Astrocyte (in vitro differentiated cells and primary cell): ENCODE measurements around the gene GLRB. TPM values are rescaled to one million over a fixed set of nuclear protein-coding genes. Genes with fewer than 3 reads are reported as not detected.

ENCODE experiments used
- DNase-seq: peaks from one replicate; pipeline ENCODE4 v3.0.0-alpha.2; 2010; ENCODE audit warnings: low read depth
- FAIRE-seq: peaks from 2 replicates; lab custom pipeline; 2011; peaks lifted over from hg19 to GRCh38; lab: Jason Lieb, UNC
- H2AFZ ChIP-seq: 2 replicates; pipeline ENCODE4 v1.6.0; 2012; ENCODE audit warnings: low read depth, low read length, inconsistent platforms
- H3K27ac ChIP-seq: 2 replicates; pipeline ENCODE4 v1.5.1; 2011; ENCODE audit warnings: low read depth, low read length, inconsistent platforms
- H3K27me3 ChIP-seq: 2 replicates; pipeline ENCODE4 v1.6.0; 2011; ENCODE audit warnings: low read length, inconsistent platforms; ENCODE audit not compliant: insufficient read depth
- H3K36me3 ChIP-seq: 2 replicates; pipeline ENCODE4 v1.5.1; 2011; ENCODE audit warnings: low read length, inconsistent platforms; ENCODE audit not compliant: insufficient read depth
- H3K4me1 ChIP-seq: 2 replicates; pipeline ENCODE4 v1.5.1; 2011; ENCODE audit warnings: low read length, inconsistent platforms; ENCODE audit not compliant: insufficient read depth
- H3K4me2 ChIP-seq: 2 replicates; pipeline ENCODE4 v1.6.0; 2012; ENCODE audit warnings: low read length, inconsistent platforms
- H3K4me3 ChIP-seq: 2 replicates; pipeline ENCODE4 v1.5.1; 2011; ENCODE audit warnings: low read depth, mild to moderate bottlenecking, low read length, inconsistent platforms; ENCODE audit not compliant: insufficient read depth
- H3K79me2 ChIP-seq: 2 replicates; pipeline ENCODE4 v1.6.0; 2012; ENCODE audit warnings: mild to moderate bottlenecking, low read length, inconsistent platforms; ENCODE audit not compliant: insufficient read depth
- H3K9ac ChIP-seq: 2 replicates; pipeline ENCODE4 v1.6.0; 2012; ENCODE audit warnings: mild to moderate bottlenecking, low read length, inconsistent platforms
- H3K9me3 ChIP-seq: 2 replicates; pipeline ENCODE4 v1.5.1; 2012; ENCODE audit warnings: low read depth, mild to moderate bottlenecking, low read length, inconsistent platforms; ENCODE audit not compliant: insufficient read depth
- H4K20me1 ChIP-seq: 2 replicates; pipeline ENCODE4 v1.6.0; 2012; ENCODE audit warnings: low read length, inconsistent platforms; ENCODE audit not compliant: insufficient read depth
- H3K27ac Mint-ChIP-seq: one replicate; pipeline ENCODE4 v1.8.0; 2021; ENCODE audit warnings: mild to moderate bottlenecking, mixed read lengths; ENCODE audit not compliant: unreplicated experiment
- H3K27me3 Mint-ChIP-seq: one replicate; pipeline ENCODE4 v1.8.0; 2021; ENCODE audit warnings: low read depth, mixed read lengths; ENCODE audit not compliant: unreplicated experiment
- H3K36me3 Mint-ChIP-seq: one replicate; pipeline ENCODE4 v1.8.0; 2021; ENCODE audit warnings: low read depth, mixed read lengths; ENCODE audit not compliant: unreplicated experiment
- H3K4me1 Mint-ChIP-seq: one replicate; pipeline ENCODE4 v1.8.0; 2021; ENCODE audit warnings: low read depth, mixed read lengths; ENCODE audit not compliant: unreplicated experiment
- H3K4me3 Mint-ChIP-seq: one replicate; pipeline ENCODE4 v1.8.0; 2021; ENCODE audit warnings: mild to moderate bottlenecking, moderate library complexity, mixed read lengths; ENCODE audit not compliant: unreplicated experiment
- H3K9me3 Mint-ChIP-seq: one replicate; pipeline ENCODE4 v1.8.0; 2021; ENCODE audit warnings: mild to moderate bottlenecking, mixed read lengths; ENCODE audit not compliant: unreplicated experiment
- CTCF ChIP-seq: IDR thresholded peaks from 2 replicates; pipeline ENCODE4 v1.5.1; 2011; ENCODE audit warnings: low read depth, mild to moderate bottlenecking, inconsistent platforms, low read length, moderate library complexity; ENCODE audit not compliant: insufficient read depth
- EZH2 ChIP-seq: IDR thresholded peaks from 2 replicates; pipeline ENCODE4 v1.6.1; 2012; ENCODE audit warnings: mild to moderate bottlenecking, low read length, inconsistent platforms; ENCODE audit not compliant: insufficient read depth
- total RNA-seq: library from RNA; stranded (reverse); gene quantifications from 2 replicates; pipeline ENCODE4 v1.2.1, GENCODE V29; 2021

The GLRB gene
- total RNA-seq, 1 donor from 2014 or later: 5.7 TPM

DNA sequence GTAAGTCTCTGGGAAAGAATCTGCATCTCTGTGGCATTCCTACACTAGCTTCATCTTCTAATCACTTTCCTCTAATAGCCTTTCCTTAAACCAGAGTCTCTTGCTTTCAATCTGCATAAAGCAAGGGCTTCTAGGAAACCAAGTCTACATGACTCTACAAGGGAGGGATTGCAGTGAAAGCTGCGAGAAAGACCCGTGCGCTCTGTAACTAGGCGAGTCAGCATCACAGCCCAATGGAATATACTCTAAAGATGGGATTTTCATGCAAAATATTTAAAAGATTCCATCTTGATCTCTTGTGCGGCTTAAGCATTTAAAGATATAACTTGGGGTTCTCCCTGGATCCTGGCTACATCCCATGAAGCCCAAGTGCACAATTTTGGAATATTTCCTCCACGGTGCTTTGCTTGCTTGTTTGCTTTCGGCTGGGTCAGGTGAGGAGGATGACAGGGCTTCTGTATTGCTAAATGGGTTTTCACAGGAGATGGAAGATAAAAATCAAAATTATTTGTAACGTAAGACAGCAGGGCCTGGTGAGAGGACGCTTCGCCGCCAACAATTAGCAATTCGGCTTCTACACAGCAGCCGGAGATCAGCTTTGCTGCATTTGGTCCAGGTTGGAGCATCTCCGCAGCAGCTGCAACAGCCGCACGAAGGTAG lies 143.9 kb downstream of the GLRB start:
- Histone ChIP-seq H4K20me1 (no peaks in the 10 kb centered on the region), H3K36me3 (no peaks in the 10 kb centered on the region), H3K27ac (no peak overlapping the region), H3K4me3 (peak overlapping the region; percentile 53), H3K4me1 (peaks cover 18% of the 10 kb centered on the region), H2AFZ (no peak overlapping the region), H3K27me3 (peaks cover 26% of the 10 kb centered on the region), H3K79me2 (no peaks in the 10 kb centered on the region), H3K4me2 (peak overlapping the region; percentile 96), H3K9me3 (no peaks in the 10 kb centered on the region), H3K9ac (no peak overlapping the region)
- FAIRE-seq: no peak
- Mint-ChIP-seq H3K4me3 (peak overlapping the region; percentile 86), H3K27me3 (peaks cover 31% of the 10 kb centered on the region), H3K27ac (no peak overlapping the region), H3K36me3 (no peaks in the 10 kb centered on the region), H3K4me1 (peaks cover 2% of the 10 kb centered on the region), H3K9me3 (no peaks in the 10 kb centered on the region)
- DNase-seq: no peak
- TF ChIP-seq EZH2 (no peak), CTCF (no peak)

- Histone ChIP-seq H3K9me3 (no peaks in the 10 kb centered on the region), H3K4me2 (peak within 1 kb of the TSS; percentile 96), H3K4me3 (peak within 1 kb of the TSS; percentile 80), H3K27ac (no peak within 1 kb of the TSS), H3K79me2 (no peaks in the 10 kb centered on the region), H3K4me1 (peaks cover 18% of the 10 kb centered on the region), H3K9ac (peak within 1 kb of the TSS; percentile 16), H2AFZ (peak within 1 kb of the TSS; percentile 73), H3K36me3 (no peaks in the 10 kb centered on the region), H4K20me1 (no peaks in the 10 kb centered on the region), H3K27me3 (peaks cover 26% of the 10 kb centered on the region)
- no peak for FAIRE-seq
- peaks cover 2% of the 10 kb centered on the region for H3K4me1 Mint-ChIP-seq
- peaks cover 29% of the 10 kb centered on the region for H3K27me3 Mint-ChIP-seq
- peak; percentile 53 for DNase-seq
- no peak within 1 kb of the TSS for H3K27ac Mint-ChIP-seq
- no peaks in the 10 kb centered on the region for H3K9me3 Mint-ChIP-seq
- peak within 1 kb of the TSS; percentile 89 for H3K4me3 Mint-ChIP-seq
- no peak for TF ChIP-seq CTCF
- peak; percentile 57 for TF ChIP-seq EZH2
- H3K36me3 Mint-ChIP-seq: no peaks in the 10 kb centered on the region
Measured at GRCh38 chr4:157220371-157220881, 144.5 kb downstream of the GLRB start, which contains the start of gene GRIA2. Gene GRIA2 (plus strand): TSS chr4:157220728. CDS start chr4:157221043, 315 bp downstream.

- Mint-ChIP-seq H3K4me1 (peaks cover 2% of the 10 kb centered on the region), H3K9me3 (no peaks in the 10 kb centered on the region), H3K4me3 (peak overlapping the region; percentile 89), H3K27ac (peak overlapping the region; percentile 66), H3K36me3 (no peaks in the 10 kb centered on the region), H3K27me3 (peaks cover 29% of the 10 kb centered on the region)
- peak overlapping the region; percentile 96 for H3K4me2 ChIP-seq
- no peak overlapping the region for H3K27ac ChIP-seq
- peaks cover 26% of the 10 kb centered on the region for H3K27me3 ChIP-seq
- H3K9me3 ChIP-seq: no peaks in the 10 kb centered on the region
- H3K79me2 ChIP-seq: no peaks in the 10 kb centered on the region
- TF ChIP-seq CTCF: no peak
- H3K9ac ChIP-seq: peak overlapping the region; percentile 74
- H3K4me3 ChIP-seq: peak overlapping the region; percentile 80
- H3K4me1 ChIP-seq: peaks cover 18% of the 10 kb centered on the region
- H2AFZ ChIP-seq: peak overlapping the region; percentile 73
- no peak for FAIRE-seq
- no peak for DNase-seq
- H4K20me1 ChIP-seq: no peaks in the 10 kb centered on the region
- H3K36me3 ChIP-seq: no peaks in the 10 kb centered on the region
Measured at GRCh38 chr4:157221426-157221894, 145.5 kb downstream of the GLRB start.
